Transverse colon (tissue), 3 donors: ENCODE measurements around the gene TSPAN17.

Source experiments
- CTCF ChIP-seq, 5 experiments: fragments of 200-600 bp in 3 of 5; fragments of 450-650 bp in 2 of 5; sonication (generic) in 3 of 5; IDR thresholded peaks; 1 replicate in 2 of 5; 2 replicates in 3 of 5; pipeline ENCODE4 v1.5.1; 2016 to 2017; ENCODE audit warnings: antibody characterized with exemption in 5 of 5, inconsistent platforms in 3 of 5, mild to moderate bottlenecking in 2 of 5, moderate library complexity in 1 of 5
- EP300 ChIP-seq: sonication (generic); formaldehyde crosslinking; IDR thresholded peaks from one replicate; pipeline ENCODE4 v1.6.1; 2017; ENCODE audit warnings: antibody characterized with exemption, low read depth
- POLR2A ChIP-seq: fragments of 450-650 bp; IDR thresholded peaks from one replicate; pipeline ENCODE4 v1.6.1; 2016; ENCODE audit warnings: antibody characterized with exemption, mild to moderate bottlenecking, moderate library complexity

DNA sequence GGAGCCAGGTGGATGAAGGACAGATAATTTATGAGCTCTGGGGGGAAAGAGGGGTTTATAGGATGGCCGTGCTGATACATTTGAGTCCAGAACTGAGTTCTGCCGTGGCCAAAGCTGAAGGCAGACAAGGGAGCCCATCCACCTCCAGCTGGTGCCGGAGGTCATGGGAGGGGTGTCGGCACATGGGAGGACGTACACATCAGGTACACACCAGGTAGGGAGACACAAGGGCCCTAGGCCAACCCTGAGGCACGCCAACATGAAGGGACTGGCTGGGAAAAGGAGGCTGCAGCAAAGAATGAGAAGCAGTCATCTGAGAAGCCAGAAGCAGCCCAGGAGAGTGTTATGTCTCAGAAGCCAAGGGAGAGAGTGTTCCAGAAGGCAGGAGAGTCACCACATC is 35.3 kb upstream of the TSPAN17 start:
- TF ChIP-seq CTCF (IDR thresholded peaks at IDR 0.05): no peak
- no peak for TF ChIP-seq POLR2A
- TF ChIP-seq EP300: no peak
